MM.1S (cell line): ENCODE measurements around the gene HDAC7.

Source experiments
- DNase-seq: peaks from one replicate; pipeline ENCODE4 v3.0.0-alpha.2; 2015
- H2AFZ ChIP-seq: fragments of 300-600 bp; sonication (generic); 2 replicates; pipeline ENCODE4 v1.6.0; 2016; ENCODE audit warnings: antibody characterized with exemption, low read length
- H3F3A ChIP-seq: fragments of 300-600 bp; sonication (generic); 2 replicates; pipeline ENCODE4 v1.6.1; 2016; ENCODE audit warnings: mild to moderate bottlenecking, antibody characterized with exemption, low read length, moderate library complexity, mixed read lengths; ENCODE audit not compliant: insufficient read depth
- H3K27ac ChIP-seq: fragments of 300-600 bp; sonication (generic); 2 replicates; pipeline ENCODE4 v1.5.1; 2016; ENCODE audit warnings: mild to moderate bottlenecking, low read length
- H3K27me3 ChIP-seq: fragments of 300-600 bp; sonication (generic); replicated peaks from 2 replicates; pipeline ENCODE4 v1.6.0; 2016; ENCODE audit warnings: low read length; ENCODE audit not compliant: insufficient read depth
- H3K36me3 ChIP-seq: fragments of 300-600 bp; sonication (generic); replicated peaks from 2 replicates; pipeline ENCODE4 v1.6.1; 2016; ENCODE audit warnings: mild to moderate bottlenecking, low read length, mixed read lengths; ENCODE audit not compliant: insufficient read depth
- H3K4me1 ChIP-seq: fragments of 300-600 bp; sonication (generic); 2 replicates; pipeline ENCODE4 v1.6.1; 2016; ENCODE audit warnings: low read length, mixed read lengths
- H3K4me2 ChIP-seq: fragments of 300-600 bp; sonication (generic); 2 replicates; pipeline ENCODE4 v1.6.0; 2016; ENCODE audit warnings: low read depth, low read length
- H3K4me3 ChIP-seq: fragments of 300-600 bp; sonication (generic); 2 replicates; pipeline ENCODE4 v1.5.1; 2016; ENCODE audit warnings: low read length, mixed read lengths
- H3K79me2 ChIP-seq: fragments of 300-600 bp; sonication (generic); 2 replicates; pipeline ENCODE4 v1.6.1; 2016; ENCODE audit warnings: mixed run types, low read length, mixed read lengths
- H3K9ac ChIP-seq: fragments of 300-600 bp; sonication (generic); 2 replicates; pipeline ENCODE4 v1.6.1; 2016; ENCODE audit warnings: low read length, mixed read lengths
- H3K9me2 ChIP-seq: fragments of 300-600 bp; sonication (generic); replicated peaks from 2 replicates; pipeline ENCODE4 v1.6.1; 2016; ENCODE audit warnings: mild to moderate bottlenecking, low read length, mixed read lengths; ENCODE audit not compliant: insufficient read depth
- H3K9me3 ChIP-seq: fragments of 300-600 bp; sonication (generic); replicated peaks from 2 replicates; pipeline ENCODE4 v1.6.1; 2016; ENCODE audit warnings: mild to moderate bottlenecking, low read length, mixed read lengths; ENCODE audit not compliant: insufficient read depth
- H4K20me1 ChIP-seq: fragments of 300-600 bp; sonication (generic); 2 replicates; pipeline ENCODE4 v1.6.1; 2016; ENCODE audit warnings: mild to moderate bottlenecking, low read length, moderate library complexity, mixed read lengths; ENCODE audit not compliant: insufficient read depth
- EZH2 ChIP-seq: fragments of 300-600 bp; sonication (generic); optimal IDR thresholded peaks from 2 replicates; pipeline ENCODE3; 2017; ENCODE audit warnings: low read depth, mild to moderate bottlenecking, antibody characterized with exemption, low read length, mixed read lengths
- EZH2phosphoT487 ChIP-seq: fragments of 300-600 bp; sonication (generic); IDR thresholded peaks from 2 replicates; pipeline ENCODE4 v1.6.1; 2018; ENCODE audit warnings: antibody characterized with exemption, low read length
- TF ChIP-seq, protein P1 (sequence below): fragments of 300-600 bp; sonication (generic); IDR thresholded peaks from 2 replicates; pipeline ENCODE4 v1.5.1; 2016; ENCODE audit warnings: antibody characterized with exemption, low read length, mixed read lengths

The HDAC7 gene

DNA sequence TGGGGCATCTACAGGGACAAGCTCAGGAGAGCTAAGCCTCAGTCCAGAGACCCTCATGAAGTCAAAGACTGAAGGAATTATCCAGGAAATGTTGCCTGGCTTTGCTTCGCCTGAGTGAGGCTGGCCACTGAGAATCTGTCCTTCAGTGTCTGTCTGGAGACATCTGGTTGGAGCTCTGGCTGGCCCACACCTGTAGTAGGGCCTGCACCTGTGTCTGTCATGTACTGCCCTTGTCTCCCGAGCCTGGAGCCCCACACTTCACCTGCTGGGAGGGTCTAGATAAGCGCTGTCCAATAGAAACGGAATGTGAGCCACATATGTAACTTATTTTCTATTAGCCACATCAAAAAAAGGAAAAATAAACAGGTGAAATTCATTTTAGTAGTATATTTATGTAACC is 9.9 kb upstream of the HDAC7 start:
- Histone ChIP-seq H2AFZ (no peak overlapping the region), H3F3A (peaks cover 7% of the 10 kb centered on the region), H3K79me2 (no peaks in the 10 kb centered on the region), H3K27ac (no peak overlapping the region), H3K4me3 (no peak overlapping the region), H3K9me2 (no peaks in the 10 kb centered on the region), H3K9ac (no peak overlapping the region), H3K36me3 (no peaks in the 10 kb centered on the region), H3K4me2 (no peak overlapping the region), H3K27me3 (no peaks in the 10 kb centered on the region), H3K4me1 (peaks cover 27% of the 10 kb centered on the region), H4K20me1 (no peaks in the 10 kb centered on the region), H3K9me3 (no peaks in the 10 kb centered on the region)
- no peak for DNase-seq
- TF ChIP-seq EZH2 (no peak), EZH2phosphoT487 (no peak)
- TF ChIP-seq, protein P1, sequence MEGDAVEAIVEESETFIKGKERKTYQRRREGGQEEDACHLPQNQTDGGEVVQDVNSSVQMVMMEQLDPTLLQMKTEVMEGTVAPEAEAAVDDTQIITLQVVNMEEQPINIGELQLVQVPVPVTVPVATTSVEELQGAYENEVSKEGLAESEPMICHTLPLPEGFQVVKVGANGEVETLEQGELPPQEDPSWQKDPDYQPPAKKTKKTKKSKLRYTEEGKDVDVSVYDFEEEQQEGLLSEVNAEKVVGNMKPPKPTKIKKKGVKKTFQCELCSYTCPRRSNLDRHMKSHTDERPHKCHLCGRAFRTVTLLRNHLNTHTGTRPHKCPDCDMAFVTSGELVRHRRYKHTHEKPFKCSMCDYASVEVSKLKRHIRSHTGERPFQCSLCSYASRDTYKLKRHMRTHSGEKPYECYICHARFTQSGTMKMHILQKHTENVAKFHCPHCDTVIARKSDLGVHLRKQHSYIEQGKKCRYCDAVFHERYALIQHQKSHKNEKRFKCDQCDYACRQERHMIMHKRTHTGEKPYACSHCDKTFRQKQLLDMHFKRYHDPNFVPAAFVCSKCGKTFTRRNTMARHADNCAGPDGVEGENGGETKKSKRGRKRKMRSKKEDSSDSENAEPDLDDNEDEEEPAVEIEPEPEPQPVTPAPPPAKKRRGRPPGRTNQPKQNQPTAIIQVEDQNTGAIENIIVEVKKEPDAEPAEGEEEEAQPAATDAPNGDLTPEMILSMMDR = no peak

DNA sequence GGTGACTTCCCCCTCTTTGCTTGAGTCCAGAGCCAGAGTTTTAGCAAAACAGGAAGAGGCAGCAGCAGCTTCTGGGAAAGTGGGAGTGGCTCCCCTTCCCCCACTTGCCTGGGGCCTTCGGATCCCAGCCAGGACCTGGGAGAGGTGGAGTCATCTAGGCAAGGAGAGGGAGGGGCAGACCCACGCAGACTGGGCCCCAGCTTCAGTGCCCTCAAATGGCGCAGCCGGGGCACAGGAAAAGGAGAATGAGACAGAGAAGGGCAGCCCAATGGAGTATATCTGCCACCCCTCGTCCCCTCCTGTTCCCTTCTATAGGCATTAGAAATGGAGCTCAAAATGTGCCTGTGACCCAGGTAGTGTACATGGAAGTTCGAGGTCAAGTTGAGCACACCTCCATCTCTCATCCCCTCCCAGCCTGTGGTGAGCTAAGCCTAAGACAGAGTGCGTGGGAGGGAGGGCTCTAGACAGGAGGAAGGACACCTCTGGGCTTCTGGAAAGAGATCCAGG is 9.3 kb upstream of the HDAC7 start:
- Histone ChIP-seq H4K20me1 (no peaks in the 10 kb centered on the region), H3K27ac (no peak overlapping the region), H2AFZ (no peak overlapping the region), H3K9ac (no peak overlapping the region), H3K27me3 (no peaks in the 10 kb centered on the region), H3K36me3 (no peaks in the 10 kb centered on the region), H3K9me2 (no peaks in the 10 kb centered on the region), H3K4me1 (peaks cover 33% of the 10 kb centered on the region), H3F3A (peaks cover 13% of the 10 kb centered on the region), H3K4me2 (no peak overlapping the region), H3K4me3 (no peak overlapping the region), H3K79me2 (no peaks in the 10 kb centered on the region), H3K9me3 (no peaks in the 10 kb centered on the region)
- TF ChIP-seq, protein P1 = no peak
- TF ChIP-seq EZH2 (no peak), EZH2phosphoT487 (no peak)
- DNase-seq = no peak

DNA sequence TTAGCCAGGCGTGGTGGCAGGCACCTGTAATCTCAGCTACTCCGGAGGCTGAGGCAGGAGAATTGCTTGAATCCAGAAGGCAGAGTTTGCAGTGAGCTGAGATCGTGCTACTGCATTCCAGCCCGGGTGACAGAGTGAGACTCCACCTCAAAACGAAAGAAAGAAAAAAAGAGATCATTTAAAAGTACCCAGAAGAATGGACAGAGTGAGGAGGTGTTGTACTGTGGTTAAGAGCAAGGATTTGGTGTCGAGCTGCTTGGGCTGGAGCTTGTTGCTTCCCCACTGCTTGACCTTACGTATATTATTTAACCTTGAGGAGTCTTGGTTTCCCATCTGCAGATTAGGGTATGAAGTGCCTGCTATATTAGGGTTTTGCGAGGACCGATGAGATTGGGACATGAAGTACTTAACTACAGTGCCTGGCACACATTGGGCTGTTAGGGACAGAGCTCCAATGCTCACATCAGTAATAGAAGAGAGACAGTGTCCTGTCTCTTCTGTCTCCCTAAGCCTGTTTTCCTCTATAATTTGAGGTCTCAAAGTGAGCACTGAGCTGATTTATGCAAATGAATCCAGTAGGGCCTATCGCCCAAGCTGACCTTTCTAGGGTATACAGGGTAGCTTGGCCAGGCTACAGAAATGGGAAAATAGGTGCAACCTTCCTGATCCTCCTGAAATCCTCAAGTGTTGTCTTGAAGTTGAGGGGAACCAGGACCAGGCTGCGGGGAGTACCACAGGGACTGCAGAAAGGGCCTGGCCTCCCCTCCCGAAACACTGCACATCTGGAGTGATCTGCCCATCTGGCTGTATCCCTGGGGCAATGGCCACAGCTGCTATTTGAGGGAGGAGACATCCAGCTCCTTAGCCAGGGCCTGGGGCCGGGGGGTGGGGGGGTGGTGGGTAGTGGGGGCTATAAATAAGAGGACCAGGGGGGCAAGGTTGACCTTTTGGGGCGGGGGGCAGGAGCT is 8.6 kb upstream of the HDAC7 start:
- Histone ChIP-seq H3K79me2 (no peaks in the 10 kb centered on the region), H3K27ac (no peak overlapping the region), H2AFZ (no peak overlapping the region), H3K36me3 (no peaks in the 10 kb centered on the region), H3K9me3 (no peaks in the 10 kb centered on the region), H3K4me2 (no peak overlapping the region), H3K4me1 (peaks cover 38% of the 10 kb centered on the region), H3F3A (peaks cover 14% of the 10 kb centered on the region), H3K4me3 (no peak overlapping the region), H3K9me2 (no peaks in the 10 kb centered on the region), H3K9ac (no peak overlapping the region), H3K27me3 (no peaks in the 10 kb centered on the region), H4K20me1 (no peaks in the 10 kb centered on the region)
- TF ChIP-seq EZH2 (no peak), EZH2phosphoT487 (no peak)
- TF ChIP-seq, protein P1 = no peak
- no peak for DNase-seq
